Esophagus (tissue), 2 donors: ENCODE results near the gene LRBA. TPM values are rescaled to one million over a fixed set of nuclear protein-coding genes. Genes with fewer than 3 reads are reported as not detected.
A peak's percentile ranks its signal among the peaks of the same experiment; 100 is the strongest.
"Not testable (repeated sequence)": the region's sequence is repeated elsewhere in the genome, so short reads cannot be mapped to it uniquely, and the experiment has no call there.

Source experiments
- H3K27ac ChIP-seq, 2 donors: one replicate each; pipeline ENCODE4 v1.5.1; 2013; ENCODE audit warnings: low read depth in 2 of 2, mild to moderate bottlenecking in 2 of 2, inconsistent platforms in 1 of 2, low read length in 1 of 2, moderate library complexity in 1 of 2
- H3K27me3 ChIP-seq, 2 donors: one replicate each; pipeline ENCODE4 v1.6.1; 2013; ENCODE audit warnings: low read length in 2 of 2, control low read depth in 1 of 2, mild to moderate bottlenecking in 1 of 2; ENCODE audit not compliant: insufficient read depth in 2 of 2, control insufficient read depth in 1 of 2
- H3K36me3 ChIP-seq, 2 donors: one replicate each; pipeline ENCODE4 v1.6.1; 2013; ENCODE audit warnings: low read length in 1 of 2; ENCODE audit not compliant: control insufficient read depth in 2 of 2, insufficient read depth in 2 of 2
- H3K4me1 ChIP-seq, 2 donors: one replicate each; pipeline ENCODE4 v1.6.1; 2013; ENCODE audit warnings: low read length in 1 of 2; ENCODE audit not compliant: control insufficient read depth in 2 of 2, insufficient read depth in 2 of 2
- H3K4me3 ChIP-seq, 2 donors: one replicate each; pipeline ENCODE4 v1.5.1; 2013; ENCODE audit warnings: low read length in 2 of 2, mild to moderate bottlenecking in 2 of 2, low read depth in 1 of 2, moderate library complexity in 1 of 2
- H3K9me3 ChIP-seq, 2 donors: one replicate each; pipeline ENCODE4 v1.6.1; 2013; ENCODE audit warnings: mild to moderate bottlenecking in 2 of 2, low read depth in 1 of 2, low read length in 1 of 2, moderate library complexity in 1 of 2; ENCODE audit not compliant: control insufficient read depth in 2 of 2, insufficient read depth in 1 of 2
- WGBS, 2 donors: extraction: QIAGEN DNeasy Blood & Tissue Kit; methylation state at CpG; one replicate each; pipeline ENCODE4 v1.1.7; 2013; 5-methylcytosine and 5-hydroxymethylcytosine counted together
- polyA plus RNA-seq, 2 donors: library from polyadenylated mRNA; stranded (reverse); fragments of 200-250 nt; gene quantifications; one replicate each; pipeline ENCODE4 v1.2.3, GENCODE V29; 2013
- donor health status: healthy with polysubstance abuse.
- donor health status: Bipolar disorder and iron deficiency.

LRBA gene
- polyA plus RNA-seq, 2 donors: 13.1 to 24.7 TPM

GRCh38 chr4:151039733-151040132, 24.6 kb upstream of the LRBA start:
- WGBS, 2 donors: 75 to 89% methylated on average over 2 of the region's 2 CpGs

GRCh38 chr4:151038452-151039157, 23.5 kb upstream of the LRBA start:
- 91 to 95% methylated on average over 9 of the region's 9 CpGs for WGBS, 2 donors
- Histone ChIP-seq H3K27ac (no peak overlapping the region), H3K4me1 (no peaks in the 10 kb centered on the region), H3K27me3 (no peaks in the 10 kb centered on the region), H3K36me3 (no peaks in the 10 kb centered on the region), H3K9me3 (no peaks in the 10 kb centered on the region), H3K4me3 (no peak overlapping the region)

More at GRCh38 chr4:151039733-151040132, 24.6 kb upstream of the LRBA start:
- Histone ChIP-seq H3K27me3 (no peaks in the 10 kb centered on the region), H3K9me3 (no peaks in the 10 kb centered on the region), H3K36me3 (no peaks in the 10 kb centered on the region), H3K4me3 (no peak overlapping the region), H3K27ac (no peak overlapping the region), H3K4me1 (no peaks in the 10 kb centered on the region)

GRCh38 chr4:151035911-151036310, 20.8 kb upstream of the LRBA start:
- Histone ChIP-seq H3K9me3 (no peaks in the 10 kb centered on the region), H3K27me3 (no peaks in the 10 kb centered on the region), H3K4me3 (no peak overlapping the region), H3K4me1 (no peaks in the 10 kb centered on the region), H3K27ac (no peak overlapping the region), H3K36me3 (no peaks in the 10 kb centered on the region)
- WGBS, 2 donors: 67 to 77% methylated on average over 4 of the region's 4 CpGs

- Histone ChIP-seq H3K4me3 (no peak overlapping the region), H3K4me1 (no peaks in the 10 kb centered on the region), H3K9me3 (no peaks in the 10 kb centered on the region), H3K36me3 (no peaks in the 10 kb centered on the region), H3K27ac (peak overlapping the region; percentile 18 to 31), H3K27me3 (no peaks in the 10 kb centered on the region)
- 18 to 27% methylated on average over 2 of the region's 2 CpGs for WGBS, 2 donors
Observed at GRCh38 chr4:151035328-151035727, 20.2 kb upstream of the LRBA start.

GRCh38 chr4:151034829-151035228, 19.7 kb upstream of the LRBA start:
- Histone ChIP-seq H3K27ac (peak overlapping the region in 1 of 2 donors; percentile 10), H3K4me3 (no peak overlapping the region), H3K36me3 (no peaks in the 10 kb centered on the region), H3K4me1 (no peaks in the 10 kb centered on the region), H3K9me3 (no peaks in the 10 kb centered on the region), H3K27me3 (no peaks in the 10 kb centered on the region)
- WGBS, 2 donors: 39 to 60% methylated on average over 2 of the region's 2 CpGs

GRCh38 chr4:151031831-151032605, 16.9 kb upstream of the LRBA start:
- no peak overlapping the region for H3K27ac ChIP-seq
- no peaks in the 10 kb centered on the region for H3K9me3 ChIP-seq
- no peaks in the 10 kb centered on the region for H3K36me3 ChIP-seq
- no peaks in the 10 kb centered on the region for H3K4me1 ChIP-seq
- H3K27me3 ChIP-seq: no peaks in the 10 kb centered on the region
- no peak overlapping the region for H3K4me3 ChIP-seq
- 74 to 79% methylated on average over 11 to 12 of the region's 12 CpGs for WGBS, 2 donors

- H3K27me3 ChIP-seq: no peaks in the 10 kb centered on the region
- H3K4me3 ChIP-seq: no peak overlapping the region
- 92 to 97% methylated on average over 10 of the region's 10 CpGs for WGBS, 2 donors
- H3K4me1 ChIP-seq: no peaks in the 10 kb centered on the region
- H3K27ac ChIP-seq: no peak overlapping the region
- no peaks in the 10 kb centered on the region for H3K9me3 ChIP-seq
- H3K36me3 ChIP-seq: no peaks in the 10 kb centered on the region
Observed at GRCh38 chr4:151029537-151029936, 14.5 kb upstream of the LRBA start.

GRCh38 chr4:151029006-151029405, 13.9 kb upstream of the LRBA start:
- 80 to 82% methylated on average over 10 of the region's 10 CpGs for WGBS, 2 donors
- not testable (repeated sequence) for H3K4me3 ChIP-seq, H3K36me3 ChIP-seq, H3K27me3 ChIP-seq, H3K4me1 ChIP-seq, H3K27ac ChIP-seq, H3K9me3 ChIP-seq

GRCh38 chr4:151025759-151026158, 10.7 kb upstream of the LRBA start:
- Histone ChIP-seq H3K4me3 (no peak overlapping the region), H3K9me3 (no peaks in the 10 kb centered on the region), H3K27me3 (no peaks in the 10 kb centered on the region), H3K4me1 (no peaks in the 10 kb centered on the region), H3K36me3 (no peaks in the 10 kb centered on the region), H3K27ac (no peak overlapping the region)
- 83% methylated on average over 3 of the region's 3 CpGs for WGBS, 2 donors

GRCh38 chr4:151022586-151022985, 7.5 kb upstream of the LRBA start:
- Histone ChIP-seq H3K27ac (no peak overlapping the region), H3K36me3 (no peaks in the 10 kb centered on the region), H3K27me3 (no peaks in the 10 kb centered on the region), H3K4me1 (no peaks in the 10 kb centered on the region), H3K4me3 (no peak overlapping the region), H3K9me3 (no peaks in the 10 kb centered on the region)
- 77 to 80% methylated on average over 2 of the region's 2 CpGs for WGBS, 2 donors
